Mesothelial cell of epicardium (in vitro differentiated cells): ENCODE data around the gene KRTAP19-8. TPM values are rescaled to one million over a fixed set of nuclear protein-coding genes. Genes with fewer than 3 reads are reported as not detected.
A peak's percentile ranks its signal among the peaks of the same experiment; 100 is the strongest.

ENCODE experiments used
- DNase-seq, 2 experiments: peaks; one replicate each; pipeline ENCODE4 v3.0.0; 2021; ENCODE audit warnings: low spot score in 2 of 2; ENCODE audit not compliant: unreplicated experiment in 2 of 2
- H3K27ac Mint-ChIP-seq: 2 replicates; pipeline ENCODE4 v1.8.0; 2021; ENCODE audit warnings: mixed read lengths
- H3K27me3 Mint-ChIP-seq: 2 replicates; pipeline ENCODE4 v1.8.0; 2021; ENCODE audit warnings: low read depth, mixed read lengths
- H3K36me3 Mint-ChIP-seq: 2 replicates; pipeline ENCODE4 v1.8.0; 2021; ENCODE audit warnings: mixed read lengths
- H3K4me1 Mint-ChIP-seq: 2 replicates; pipeline ENCODE4 v1.8.0; 2021; ENCODE audit warnings: mixed read lengths
- H3K4me3 Mint-ChIP-seq: 2 replicates; pipeline ENCODE4 v1.8.0; 2021; ENCODE audit warnings: mild to moderate bottlenecking, moderate library complexity, mixed read lengths
- H3K9me3 Mint-ChIP-seq: 2 replicates; pipeline ENCODE4 v1.8.0; 2021; ENCODE audit warnings: mixed read lengths
- total RNA-seq: library from RNA; stranded (reverse); gene quantifications from 3 replicates; pipeline ENCODE4 v1.2.1, GENCODE V29; 2021
- TF ChIP-seq, protein P1 (sequence below): fragments of 200-600 bp; sonication (generic); IDR thresholded peaks from one replicate; pipeline ENCODE4 v1.5.0; 2021; ENCODE audit warnings: antibody characterized with exemption; ENCODE audit not compliant: unreplicated experiment

KRTAP19-8 gene
- total RNA-seq, 1 donor from 2014 or later: not detected

DNA sequence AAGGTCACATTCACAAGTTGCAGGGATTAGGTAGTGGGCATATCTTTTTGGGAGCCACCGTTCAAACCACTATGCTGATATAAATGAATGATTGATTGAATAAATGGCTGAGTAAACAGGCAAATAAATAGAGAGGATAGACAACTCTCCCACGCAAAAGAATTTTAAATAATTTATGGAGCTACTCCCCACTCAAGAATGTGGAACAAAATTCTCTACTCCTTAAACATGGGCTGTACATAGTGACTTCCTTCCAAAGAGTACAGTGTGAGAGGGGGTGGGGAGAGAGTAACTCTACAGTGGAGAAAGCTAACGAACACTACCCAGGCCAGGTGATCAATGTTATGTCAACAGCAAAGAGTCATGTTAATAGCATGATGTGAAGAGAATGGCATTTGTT lies 40.7 kb downstream of the KRTAP19-8 start:
- Mint-ChIP-seq H3K9me3 (no peaks in the 10 kb centered on the region), H3K36me3 (no peaks in the 10 kb centered on the region), H3K27me3 (no peaks in the 10 kb centered on the region), H3K4me1 (peaks cover 32% of the 10 kb centered on the region), H3K4me3 (no peak overlapping the region), H3K27ac (no peak overlapping the region)
- TF ChIP-seq, protein P1, sequence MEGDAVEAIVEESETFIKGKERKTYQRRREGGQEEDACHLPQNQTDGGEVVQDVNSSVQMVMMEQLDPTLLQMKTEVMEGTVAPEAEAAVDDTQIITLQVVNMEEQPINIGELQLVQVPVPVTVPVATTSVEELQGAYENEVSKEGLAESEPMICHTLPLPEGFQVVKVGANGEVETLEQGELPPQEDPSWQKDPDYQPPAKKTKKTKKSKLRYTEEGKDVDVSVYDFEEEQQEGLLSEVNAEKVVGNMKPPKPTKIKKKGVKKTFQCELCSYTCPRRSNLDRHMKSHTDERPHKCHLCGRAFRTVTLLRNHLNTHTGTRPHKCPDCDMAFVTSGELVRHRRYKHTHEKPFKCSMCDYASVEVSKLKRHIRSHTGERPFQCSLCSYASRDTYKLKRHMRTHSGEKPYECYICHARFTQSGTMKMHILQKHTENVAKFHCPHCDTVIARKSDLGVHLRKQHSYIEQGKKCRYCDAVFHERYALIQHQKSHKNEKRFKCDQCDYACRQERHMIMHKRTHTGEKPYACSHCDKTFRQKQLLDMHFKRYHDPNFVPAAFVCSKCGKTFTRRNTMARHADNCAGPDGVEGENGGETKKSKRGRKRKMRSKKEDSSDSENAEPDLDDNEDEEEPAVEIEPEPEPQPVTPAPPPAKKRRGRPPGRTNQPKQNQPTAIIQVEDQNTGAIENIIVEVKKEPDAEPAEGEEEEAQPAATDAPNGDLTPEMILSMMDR: no peak
- DNase-seq: no peak

- Mint-ChIP-seq H3K27me3 (peaks cover 3% of the 10 kb centered on the region), H3K9me3 (no peaks in the 10 kb centered on the region), H3K36me3 (no peaks in the 10 kb centered on the region), H3K27ac (no peak overlapping the region), H3K4me3 (no peak overlapping the region), H3K4me1 (peaks cover 32% of the 10 kb centered on the region)
- TF ChIP-seq, protein P1: no peak
- no peak for DNase-seq
Measured at GRCh38 chr21:30996728-30997127, 41.5 kb downstream of the KRTAP19-8 start.

DNA sequence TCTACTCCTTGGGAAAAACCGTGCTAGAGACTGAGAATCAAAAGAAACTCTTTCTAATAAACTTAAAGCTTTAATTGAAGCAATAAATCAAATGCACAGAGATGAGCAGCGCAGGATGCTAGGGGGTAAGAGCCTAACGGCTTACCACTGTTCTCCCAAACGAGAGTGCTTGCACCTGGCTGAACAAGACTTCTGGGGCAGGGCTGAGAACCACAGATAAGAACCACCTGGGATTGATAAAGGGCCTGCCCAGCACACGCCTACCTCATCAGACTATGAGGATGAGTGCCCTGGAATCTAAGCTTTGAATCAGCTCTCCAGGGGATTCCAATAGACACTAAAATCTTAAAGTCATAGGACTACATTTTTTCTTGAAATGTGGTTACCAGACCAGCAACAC lies 43.3 kb downstream of the KRTAP19-8 start:
- TF ChIP-seq, protein P1: no peak
- Mint-ChIP-seq H3K4me1 (peaks cover 39% of the 10 kb centered on the region), H3K4me3 (no peak overlapping the region), H3K27me3 (peaks cover 3% of the 10 kb centered on the region), H3K9me3 (no peaks in the 10 kb centered on the region), H3K27ac (peak overlapping the region; percentile 45), H3K36me3 (no peaks in the 10 kb centered on the region)
- no peak for DNase-seq

DNA sequence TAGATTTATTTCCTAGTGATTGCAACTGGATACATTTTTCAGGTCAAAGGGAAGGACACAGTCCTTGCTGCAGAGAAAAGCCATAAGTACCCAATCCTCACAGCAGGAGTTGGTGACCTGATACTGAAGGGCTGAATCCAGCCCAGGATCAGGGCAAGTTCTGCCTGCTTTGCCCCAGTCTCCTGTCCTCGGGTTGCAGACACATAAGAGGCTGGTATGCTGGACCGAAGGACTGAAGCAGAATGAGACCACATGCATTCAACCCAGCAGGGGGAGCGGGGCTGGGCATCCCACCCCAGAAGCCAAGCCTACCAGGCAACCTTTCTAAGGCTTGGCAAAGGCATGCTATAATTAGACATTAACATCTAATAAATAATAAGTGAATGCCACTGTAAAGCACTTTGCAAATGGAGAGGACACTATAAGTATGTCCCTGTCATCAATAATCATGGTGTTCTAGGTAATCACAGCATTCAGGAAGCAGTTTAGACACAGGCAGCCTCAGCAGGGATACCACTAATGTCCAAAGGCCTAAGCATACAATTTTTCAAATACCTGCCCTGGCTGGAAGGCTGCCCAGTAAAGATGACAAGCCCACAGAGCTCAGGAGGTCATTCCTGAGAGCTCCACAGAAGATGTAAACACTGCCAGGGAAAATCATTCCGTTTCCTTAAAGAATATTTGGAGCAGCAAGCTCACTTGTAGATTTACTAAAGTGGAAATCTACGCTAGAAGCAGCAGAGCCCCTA lies 47.6 kb downstream of the KRTAP19-8 start:
- DNase-seq: no peak
- Mint-ChIP-seq H3K9me3 (no peaks in the 10 kb centered on the region), H3K4me1 (peaks cover 23% of the 10 kb centered on the region), H3K36me3 (no peaks in the 10 kb centered on the region), H3K4me3 (no peak overlapping the region), H3K27me3 (peaks cover 3% of the 10 kb centered on the region), H3K27ac (no peak overlapping the region)
- TF ChIP-seq, protein P1: no peak

DNA sequence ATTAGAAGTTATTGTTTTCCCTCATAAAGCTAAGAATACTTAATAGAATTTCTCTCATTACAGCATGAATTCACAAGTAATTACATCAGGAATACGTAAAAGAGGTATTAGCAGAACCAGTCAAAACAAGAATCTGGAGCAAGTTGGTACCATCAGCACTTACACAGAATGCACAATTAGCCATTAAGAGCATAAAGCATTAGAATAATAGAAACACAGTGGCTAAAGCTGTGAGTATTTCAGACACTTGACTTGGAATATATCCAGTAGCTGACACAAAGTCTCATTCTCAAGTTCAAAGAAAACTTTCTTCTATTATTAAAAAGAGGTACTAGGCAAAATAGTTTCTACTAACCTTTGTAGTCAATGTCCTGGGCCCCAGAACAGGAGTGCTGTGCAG lies 49.6 kb downstream of the KRTAP19-8 start:
- H3K27ac Mint-ChIP-seq: no peak overlapping the region
- no peaks in the 10 kb centered on the region for H3K9me3 Mint-ChIP-seq
- H3K4me1 Mint-ChIP-seq: peaks cover 7% of the 10 kb centered on the region
- H3K4me3 Mint-ChIP-seq: no peak overlapping the region
- no peak for DNase-seq
- TF ChIP-seq, protein P1: no peak
- H3K36me3 Mint-ChIP-seq: no peaks in the 10 kb centered on the region
- H3K27me3 Mint-ChIP-seq: peaks cover 3% of the 10 kb centered on the region

Other genes with a start within 250 kb of the KRTAP19-8 start
- not detected in 3 replicates for gene KRTAP8-1, start 225.2 kb downstream of the KRTAP19-8 start, total RNA-seq
- not detected in 3 replicates for gene KRTAP7-1, start 208.7 kb downstream of the KRTAP19-8 start, total RNA-seq
- gene KRTAP11-1, start 156.9 kb downstream of the KRTAP19-8 start, total RNA-seq: not detected in 3 replicates